Right lobe of liver (tissue), 6 donors: Measurements from ENCODE around the gene HSPA12B. TPM values are rescaled to one million over a fixed set of nuclear protein-coding genes. Genes with fewer than 3 reads are reported as not detected.

ENCODE experiments used
- ATAC-seq, 4 donors: fragments of 200-7000 bp; cut with Tn5 transposase; one replicate each; pipeline ENCODE4 v1.9.1; 2020; ENCODE audit warnings: mild to moderate bottlenecking in 4 of 4, moderate library complexity in 4 of 4
- DNase-seq, 3 donors: peaks; one replicate each; pipeline ENCODE4 v3.0.0-alpha.2; 2020
- H3K27ac ChIP-seq, 3 donors: fragments of 200-600 bp; one replicate each; pipeline ENCODE4 v1.8.0; 2022
- H3K27me3 ChIP-seq, 2 donors: fragments of 200-600 bp; one replicate each; pipeline ENCODE4 v1.8.0; 2022
- H3K36me3 ChIP-seq, 4 donors: fragments of 200-600 bp; sonication (generic) in 1 of 4; one replicate each; pipeline versions ENCODE4 v1.5.1 to v1.8.0; 2017 to 2022; ENCODE audit warnings: control low read depth in 1 of 4
- H3K4me1 ChIP-seq, 4 donors: fragments of 200-600 bp; sonication (generic) in 1 of 4; one replicate each; pipeline versions ENCODE4 v1.5.1 to v1.8.0; 2017 to 2022; ENCODE audit warnings: control low read depth in 1 of 4
- H3K4me3 ChIP-seq, 3 donors: fragments of 200-600 bp; one replicate each; pipeline ENCODE4 v1.8.0; 2022
- H3K9me3 ChIP-seq, 4 donors: fragments of 200-600 bp; sonication (generic) in 1 of 4; one replicate each; pipeline versions ENCODE4 v1.5.1 to v1.8.0; 2017 to 2022; ENCODE audit warnings: control low read depth in 1 of 4
- POLR2A ChIP-seq: fragments of 450-650 bp; IDR thresholded peaks from one replicate; pipeline ENCODE4 v1.6.1; 2017; ENCODE audit warnings: antibody characterized with exemption, mild to moderate bottlenecking
- WGBS: methylation state at CpG from one replicate; pipeline ENCODE4 v1.1.6; 2018; ENCODE audit warnings: low coverage, low lambda C conversion rate; ENCODE audit not compliant: insufficient coverage; ENCODE audit errors: missing lambda C conversion rate; 5-methylcytosine and 5-hydroxymethylcytosine counted together
- intact Hi-C, 2 donors: fragments of 100-400 bp; cut with DNase I; formaldehyde crosslinking; loops; one replicate each; pipeline versions ENCODE4 v1.11.2 to v1.14.1; 2022
- total RNA-seq, 6 experiments: library from RNA; depleted of rRNA in 2 of 6; stranded (reverse); fragments of >200 nt in 2 of 6; fragmentation: NEBNext Ultra II Directional in 3 of 6; extraction: Animal tissue kit (Norgen Biotek cat#: 25700) in 3 of 6; gene quantifications; one replicate each; pipeline versions ENCODE4 v1.1.0 to v1.2.4, GENCODE V29; 2016 to 2023
- TF ChIP-seq, protein P1 (sequence below), 4 donors: fragments of 200-600 bp in 3 of 4; fragments of 450-650 bp in 1 of 4; IDR thresholded peaks; one replicate each; pipeline versions ENCODE4 v1.5.1 to v1.8.0; 2016 to 2022; ENCODE audit warnings: antibody characterized with exemption in 4 of 4, mild to moderate bottlenecking in 2 of 4
- donor health status: DM: no; HTN: yes; CAD: no.
- donor health status: DM: no; HTN: no; CAD: no.
- donor health status: DM: no; HTN: no; CAD: no.
- donor health status: DM: no; HTN: yes; CAD: no.
- donor health status: DM: no; HTN: yes; CAD: no.

Gene HSPA12B
- total RNA-seq, 6 experiments from 2014 or later = 0.46 to 2.2 (median 0.97) TPM

DNA sequence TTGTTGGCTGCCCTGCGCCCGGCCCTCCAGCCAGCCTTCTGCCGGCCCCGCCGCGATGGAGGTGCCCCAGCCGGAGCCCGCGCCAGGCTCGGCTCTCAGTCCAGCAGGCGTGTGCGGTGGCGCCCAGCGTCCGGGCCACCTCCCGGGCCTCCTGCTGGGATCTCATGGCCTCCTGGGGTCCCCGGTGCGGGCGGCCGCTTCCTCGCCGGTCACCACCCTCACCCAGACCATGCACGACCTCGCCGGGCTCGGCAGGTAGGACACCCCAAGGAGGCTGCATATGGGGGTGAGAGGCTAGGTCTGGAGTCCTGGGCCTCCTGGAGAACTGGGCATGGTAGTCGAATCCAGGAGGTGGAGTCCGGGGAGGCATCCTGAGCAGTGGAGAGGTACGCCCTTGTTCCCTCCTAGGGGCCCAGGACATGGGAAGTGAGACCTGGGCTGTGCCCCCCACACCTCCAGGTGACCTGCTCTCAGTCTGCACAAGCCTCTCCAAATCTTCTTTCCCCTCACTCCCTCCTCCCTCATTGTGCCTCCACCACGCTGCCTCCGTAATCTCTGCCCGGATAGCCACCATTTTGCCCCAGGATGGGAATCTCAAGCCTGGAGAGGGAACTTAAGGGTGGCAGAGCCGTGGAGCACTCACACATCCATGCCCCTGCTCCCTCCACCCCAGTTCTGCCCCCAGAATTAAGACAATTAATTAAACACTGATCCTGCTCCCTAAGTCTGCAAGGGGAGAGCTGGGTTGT is 64.2 kb downstream of the HSPA12B start:
- Histone ChIP-seq H3K4me1 (peaks cover 0 to 25% (median 11%) of the 10 kb centered on the region in 4 donors), H3K9me3 (no peaks in the 10 kb centered on the region), H3K27me3 (no peaks in the 10 kb centered on the region), H3K4me3 (peak overlapping the region; percentile 45 to 73 (median 69)), H3K27ac (peak overlapping the region; percentile 22 to 89 (median 47)), H3K36me3 (no peaks in the 10 kb centered on the region)
- intact Hi-C loops = no loop called here
- ATAC-seq = peak in 1 of 4 donors; percentile 22
- 74% methylated on average over 4 of the region's 33 CpGs for WGBS
- TF ChIP-seq, protein P1, sequence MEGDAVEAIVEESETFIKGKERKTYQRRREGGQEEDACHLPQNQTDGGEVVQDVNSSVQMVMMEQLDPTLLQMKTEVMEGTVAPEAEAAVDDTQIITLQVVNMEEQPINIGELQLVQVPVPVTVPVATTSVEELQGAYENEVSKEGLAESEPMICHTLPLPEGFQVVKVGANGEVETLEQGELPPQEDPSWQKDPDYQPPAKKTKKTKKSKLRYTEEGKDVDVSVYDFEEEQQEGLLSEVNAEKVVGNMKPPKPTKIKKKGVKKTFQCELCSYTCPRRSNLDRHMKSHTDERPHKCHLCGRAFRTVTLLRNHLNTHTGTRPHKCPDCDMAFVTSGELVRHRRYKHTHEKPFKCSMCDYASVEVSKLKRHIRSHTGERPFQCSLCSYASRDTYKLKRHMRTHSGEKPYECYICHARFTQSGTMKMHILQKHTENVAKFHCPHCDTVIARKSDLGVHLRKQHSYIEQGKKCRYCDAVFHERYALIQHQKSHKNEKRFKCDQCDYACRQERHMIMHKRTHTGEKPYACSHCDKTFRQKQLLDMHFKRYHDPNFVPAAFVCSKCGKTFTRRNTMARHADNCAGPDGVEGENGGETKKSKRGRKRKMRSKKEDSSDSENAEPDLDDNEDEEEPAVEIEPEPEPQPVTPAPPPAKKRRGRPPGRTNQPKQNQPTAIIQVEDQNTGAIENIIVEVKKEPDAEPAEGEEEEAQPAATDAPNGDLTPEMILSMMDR (IDR thresholded peaks at IDR 0.05) = no peak
- TF ChIP-seq POLR2A = no peak
- peak in 2 of 3 donors; percentile 41 to 48 for DNase-seq

DNA sequence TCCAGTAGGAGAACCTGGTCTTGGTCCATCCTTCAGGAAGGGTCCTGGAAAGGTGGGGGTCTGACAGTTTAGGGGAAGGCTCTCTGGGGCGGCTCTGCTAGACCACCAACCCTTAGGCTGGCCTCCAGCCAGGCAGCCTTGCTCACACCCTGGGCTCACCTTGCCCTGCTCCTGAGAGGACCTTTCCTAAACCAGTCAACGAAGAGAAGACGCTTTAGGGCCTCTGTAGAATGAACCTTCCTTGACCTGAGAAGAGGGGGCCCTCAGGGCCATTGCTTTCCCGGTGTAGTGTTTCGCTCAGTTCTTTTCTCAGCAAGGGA is 64.7 kb downstream of the HSPA12B start:
- peak overlapping the region in 1 of 3 donors; percentile 86 for H3K27ac ChIP-seq

DNA sequence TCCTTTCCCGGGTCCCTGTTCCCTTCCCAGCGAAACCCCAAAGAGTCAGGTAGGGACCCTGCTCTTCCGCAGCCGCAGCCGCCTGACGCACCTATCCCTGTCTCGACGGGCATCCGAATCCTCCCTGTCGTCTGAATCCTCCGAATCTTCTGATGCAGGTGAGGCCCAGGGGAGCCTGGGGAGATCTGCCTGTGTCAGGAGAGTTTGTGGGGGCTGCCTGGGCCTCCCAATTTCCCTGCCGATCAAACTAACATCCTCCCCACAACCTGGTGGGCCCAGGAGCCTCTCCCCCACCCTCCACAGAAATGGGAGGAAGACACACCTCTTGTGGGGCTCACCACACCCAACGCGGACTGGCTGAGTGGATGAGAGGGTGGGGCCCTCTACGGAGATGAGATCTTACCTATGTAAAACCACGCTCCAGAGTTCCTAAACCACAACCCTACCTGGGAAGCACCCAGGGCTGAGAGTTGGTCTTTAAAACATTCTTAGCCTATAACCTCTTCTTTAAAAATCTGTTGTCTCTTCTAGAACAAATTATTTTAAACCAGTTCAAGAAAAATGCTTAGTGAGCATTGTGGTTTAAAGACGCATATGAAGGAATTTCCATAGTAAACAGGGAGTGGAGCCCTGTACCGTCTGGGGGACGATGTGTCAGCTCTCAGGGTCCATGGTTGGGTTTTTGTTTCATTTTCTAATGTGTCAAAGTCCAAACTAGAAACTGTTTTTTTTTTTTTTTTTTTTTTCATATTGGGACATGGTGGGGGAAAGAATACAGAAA is 65.3 kb downstream of the HSPA12B start:
- ATAC-seq = peak in 2 of 4 donors; percentile 13 to 36
- peak in 1 of 3 donors; percentile 48 for DNase-seq
- Histone ChIP-seq H3K4me3 (peak overlapping the region in 2 of 3 donors; percentile 1 to 12), H3K27me3 (no peaks in the 10 kb centered on the region), H3K36me3 (no peaks in the 10 kb centered on the region), H3K9me3 (no peaks in the 10 kb centered on the region), H3K27ac (peak overlapping the region; percentile 49 to 86 (median 85)), H3K4me1 (peaks cover 0 to 30% (median 14%) of the 10 kb centered on the region in 4 donors)
- intact Hi-C loops = no loop called here
- WGBS = 31% methylated on average over 8 of the region's 19 CpGs
- TF ChIP-seq, protein P1 (IDR thresholded peaks at IDR 0.05) = no peak
- no peak for TF ChIP-seq POLR2A

More for the DNA sequence above, 64.7 kb downstream of the HSPA12B start:
- TF ChIP-seq, protein P1 (IDR thresholded peaks at IDR 0.05) = no peak
- TF ChIP-seq POLR2A = no peak
- 83% methylated on average over 1 of the region's 5 CpGs for WGBS
- Histone ChIP-seq H3K9me3 (no peaks in the 10 kb centered on the region), H3K36me3 (no peaks in the 10 kb centered on the region), H3K4me3 (peak overlapping the region in 2 of 3 donors; percentile 45 to 69), H3K27me3 (no peaks in the 10 kb centered on the region), H3K4me1 (peaks cover 0 to 25% (median 11%) of the 10 kb centered on the region in 4 donors)
- no peak for ATAC-seq
- no peak for DNase-seq
- intact Hi-C loops = no loop called here

DNA sequence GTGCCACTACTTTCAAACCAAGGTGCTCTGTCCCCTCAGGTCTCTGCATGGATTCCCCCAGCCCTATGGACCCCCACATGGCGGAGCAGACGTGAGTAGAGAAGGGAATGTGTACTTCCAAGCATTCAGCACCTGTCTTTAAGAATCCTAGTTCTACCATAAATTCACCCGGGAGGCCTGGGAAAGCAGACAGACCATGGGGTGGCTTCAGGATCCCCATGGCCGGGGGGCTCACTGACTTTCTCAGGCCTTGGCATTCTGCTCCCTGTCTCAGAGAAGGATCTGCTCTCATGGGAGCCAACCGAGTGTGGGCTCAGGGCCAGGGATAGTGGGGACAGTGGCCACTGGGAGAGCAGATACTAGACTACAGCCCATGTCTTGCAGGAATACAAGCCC is 65.9 kb downstream of the HSPA12B start:
- H3K27me3 ChIP-seq = no peaks in the 10 kb centered on the region
- H3K27ac ChIP-seq = peak overlapping the region; percentile 49 to 86 (median 85)
- peak overlapping the region in 2 of 3 donors; percentile 5 to 12 for H3K4me3 ChIP-seq
- ATAC-seq = peak in 1 of 4 donors; percentile 20
- intact Hi-C loops = no loop called here
- H3K4me1 ChIP-seq = peaks cover 0 to 35% (median 18%) of the 10 kb centered on the region in 4 donors
- no peaks in the 10 kb centered on the region for H3K9me3 ChIP-seq
- TF ChIP-seq POLR2A = no peak
- TF ChIP-seq, protein P1 (IDR thresholded peaks at IDR 0.05) = no peak
- peaks cover 0 to 2% (median 0%) of the 10 kb centered on the region in 4 donors for H3K36me3 ChIP-seq
- DNase-seq = peak in 2 of 3 donors; percentile 66 to 75
- 30% methylated on average over 4 of the region's 5 CpGs for WGBS
